A549 (cell line): ENCODE data around the gene TCFL5. TPM values are rescaled to one million over a fixed set of nuclear protein-coding genes. Genes with fewer than 3 reads are reported as not detected.

Experiments
- ATAC-seq, 2 experiments: fragments of 200-7000 bp in 1 of 2; fragments of >200 bp in 1 of 2; cut with Nextera tagmentation in 1 of 2; cut with Tn5 transposase in 1 of 2; 3 replicates each; pipeline versions ENCODE4 v1.8.0 to v1.9.1; 2018 to 2020; ENCODE audit warnings: mild to moderate bottlenecking in 1 of 2, moderate library complexity in 1 of 2
- CTCF ChIA-PET: fragments of 300-600 bp; sonication (Branson Sonifier 250); formaldehyde crosslinking; extraction: SDS; loops from one replicate; lab custom pipeline; 2021; ENCODE audit warnings: antibody characterized with exemption, inconsistent platforms; lab: Yijun Ruan, JAX
- POLR2A ChIA-PET: fragments of 350-600 bp; formaldehyde crosslinking; extraction: SDS; loops from one replicate; lab custom pipeline; 2021; ENCODE audit warnings: antibody characterized with exemption, inconsistent platforms; lab: Yijun Ruan, JAX
- DNase-seq, 2 experiments: peaks; one replicate each; pipeline versions ENCODE4 v3.0.0 to v3.0.0-alpha.2; 2011 to 2016; ENCODE audit warnings: low read depth in 1 of 2, low spot score in 1 of 2
- FAIRE-seq: peaks from 2 replicates; lab custom pipeline; 2011; peaks lifted over from hg19 to GRCh38; lab: Jason Lieb, UNC
- H3K27ac ChIP-seq, 2 experiments: fragments of >200 bp; sonication (Bioruptor Twin); formaldehyde crosslinking; 3 replicates each; pipeline ENCODE4 v1.5.1; 2016 to 2017
- H3K4me1 ChIP-seq: fragments of >200 bp; sonication (Bioruptor Twin); formaldehyde crosslinking; 3 replicates; pipeline ENCODE4 v1.6.1; 2016
- H3K4me2 ChIP-seq: fragments of >200 bp; sonication (Bioruptor Twin); formaldehyde crosslinking; 3 replicates; pipeline ENCODE4 v1.6.1; 2016
- H3K4me3 ChIP-seq: fragments of >200 bp; sonication (Bioruptor Twin); formaldehyde crosslinking; 3 replicates; pipeline ENCODE4 v1.5.1; 2016
- H3K9me3 ChIP-seq: fragments of >200 bp; sonication (Bioruptor Twin); formaldehyde crosslinking; 3 replicates; pipeline ENCODE4 v1.6.1; 2016
- CEBPB ChIP-seq, 2 experiments: fragments of >200 bp in 1 of 2; sonication (Bioruptor Twin) in 1 of 2; formaldehyde crosslinking in 1 of 2; IDR thresholded peaks; 2 replicates each; pipeline ENCODE4 v1.6.1; 2012 to 2016
- CHD4 ChIP-seq: fragments of 200-600 bp; sonication (generic); IDR thresholded peaks from 2 replicates; pipeline ENCODE4 v1.6.1; 2016; ENCODE audit warnings: antibody characterized with exemption, mild to moderate bottlenecking, borderline replicate concordance
- EP300 ChIP-seq, 2 experiments: fragments of >200 bp; sonication (Bioruptor Twin); formaldehyde crosslinking; IDR thresholded peaks; 2 replicates in 1 of 2; 3 replicates in 1 of 2; pipeline ENCODE4 v1.6.1; 2016 to 2017
- FOSL2 ChIP-seq, 2 experiments: fragments of 450-650 bp in 1 of 2; fragments of >200 bp in 1 of 2; sonication (Bioruptor Twin) in 1 of 2; formaldehyde crosslinking; IDR thresholded peaks; 2 replicates each; pipeline versions ENCODE4 v1.5.0 to v1.6.1; 2016 to 2020; ENCODE audit warnings: mild to moderate bottlenecking in 1 of 2, moderate library complexity in 1 of 2
- FOXS1 ChIP-seq: fragments of 250-450 bp; sonication (Bioruptor Pico); IDR thresholded peaks from 2 replicates; pipeline ENCODE4 v1.5.0; 2020; ENCODE audit warnings: mild to moderate bottlenecking, moderate library complexity
- HEYL ChIP-seq: fragments of 250-450 bp; sonication (Bioruptor Pico); IDR thresholded peaks from 2 replicates; pipeline ENCODE4 v1.8.0; 2021; ENCODE audit warnings: mild to moderate bottlenecking, moderate library complexity
- JUN ChIP-seq, 2 experiments: fragments of >200 bp; sonication (Bioruptor Twin); formaldehyde crosslinking; IDR thresholded peaks; 2 replicates in 1 of 2; 3 replicates in 1 of 2; pipeline ENCODE4 v1.6.1; 2016 to 2017
- KDM1A ChIP-seq: fragments of 200-600 bp; sonication (generic); IDR thresholded peaks from 2 replicates; pipeline ENCODE4 v1.6.1; 2016; ENCODE audit warnings: low read depth, mild to moderate bottlenecking
- MAFK ChIP-seq: fragments of 450-650 bp; IDR thresholded peaks from 2 replicates; pipeline ENCODE4 v1.6.1; 2014; ENCODE audit not compliant: partially characterized antibody
- NFE2L2 ChIP-seq: fragments of 150-350 bp; conservative IDR thresholded peaks from 2 replicates; pipeline ENCODE4 v1.6.1; 2014; ENCODE audit warnings: low read length
- NPAS2 ChIP-seq: fragments of 250-450 bp; sonication (Bioruptor Pico); IDR thresholded peaks from 2 replicates; pipeline ENCODE4 v1.8.0; 2022; ENCODE audit warnings: mild to moderate bottlenecking, moderate library complexity, borderline replicate concordance
- NR3C1 ChIP-seq: fragments of >200 bp; sonication (Bioruptor Twin); formaldehyde crosslinking; IDR thresholded peaks from 3 replicates; pipeline ENCODE4 v1.6.1; 2017
- POLR2AphosphoS2 ChIP-seq: conservative IDR thresholded peaks from 2 replicates; pipeline ENCODE4 v1.6.1; 2012; ENCODE audit warnings: low read length, improper control_type of control experiment, inconsistent platforms
- RAD21 ChIP-seq, 2 experiments: fragments of >200 bp in 1 of 2; sonication (Bioruptor Twin) in 1 of 2; formaldehyde crosslinking in 1 of 2; IDR thresholded peaks in 1 of 2; conservative IDR thresholded peaks in 1 of 2; 2 replicates in 1 of 2; 3 replicates in 1 of 2; pipeline ENCODE4 v1.6.1; 2012 to 2018; ENCODE audit warnings: inconsistent platforms in 1 of 2
- RARB ChIP-seq: fragments of 250-450 bp; sonication (Bioruptor Pico); IDR thresholded peaks from 2 replicates; pipeline ENCODE4 v1.8.0; 2021; ENCODE audit warnings: mild to moderate bottlenecking, moderate library complexity
- RCOR1 ChIP-seq: fragments of 150-350 bp; IDR thresholded peaks from 2 replicates; pipeline ENCODE4 v1.6.1; 2014; ENCODE audit warnings: antibody characterized with exemption, low read length, low read depth
- SREBF2 ChIP-seq: fragments of 450-650 bp; IDR thresholded peaks from 2 replicates; pipeline ENCODE4 v1.6.1; 2014; ENCODE audit warnings: mild to moderate bottlenecking, moderate library complexity
- TFCP2L1 ChIP-seq: fragments of 250-450 bp; sonication (Bioruptor Pico); IDR thresholded peaks from 2 replicates; pipeline ENCODE4 v1.5.0; 2021; ENCODE audit warnings: mild to moderate bottlenecking
- ZC3H11A ChIP-seq: fragments of 450-650 bp; IDR thresholded peaks from 2 replicates; pipeline ENCODE4 v1.6.1; 2014; ENCODE audit warnings: antibody characterized with exemption, mild to moderate bottlenecking
- ZFP36 ChIP-seq: fragments of 450-650 bp; IDR thresholded peaks from 2 replicates; pipeline ENCODE4 v1.6.1; 2014; ENCODE audit warnings: borderline replicate concordance; ENCODE audit not compliant: partially characterized antibody
- WGBS: methylation state at CpG from one replicate; pipeline ENCODE4 v1.1.6; 2017; ENCODE audit errors: missing lambda C conversion rate; 5-methylcytosine and 5-hydroxymethylcytosine counted together
- polyA plus RNA-seq, 4 experiments: library from polyadenylated mRNA; depleted of rRNA in 3 of 4; stranded (reverse); fragments of >200 nt; fragmentation: RNase III in 1 of 4; extraction: RNeasy Plus Mini Kit Qiagen cat#74134 plus additional on column Dnase treatment in 1 of 4; gene quantifications; 2 replicates in 3 of 4; 3 replicates in 1 of 4; pipeline ENCODE4 v1.2.3, GENCODE V29; 2011 to 2017
- TF ChIP-seq, protein P1 (sequence below): fragments of >200 bp; sonication (Bioruptor Twin); formaldehyde crosslinking; IDR thresholded peaks from 2 replicates; pipeline ENCODE4 v1.6.1; 2016
- TF ChIP-seq, protein P2 (sequence below): fragments of 250-450 bp; sonication (Bioruptor Pico); IDR thresholded peaks from 2 replicates; pipeline ENCODE4 v1.5.0; 2020; ENCODE audit warnings: low read depth, mild to moderate bottlenecking, moderate library complexity

The TCFL5 gene
- polyA plus RNA-seq, 2 of the 4 experiments (the other 2 are of a cell fraction), result 5.6 to 7.1 TPM

DNA sequence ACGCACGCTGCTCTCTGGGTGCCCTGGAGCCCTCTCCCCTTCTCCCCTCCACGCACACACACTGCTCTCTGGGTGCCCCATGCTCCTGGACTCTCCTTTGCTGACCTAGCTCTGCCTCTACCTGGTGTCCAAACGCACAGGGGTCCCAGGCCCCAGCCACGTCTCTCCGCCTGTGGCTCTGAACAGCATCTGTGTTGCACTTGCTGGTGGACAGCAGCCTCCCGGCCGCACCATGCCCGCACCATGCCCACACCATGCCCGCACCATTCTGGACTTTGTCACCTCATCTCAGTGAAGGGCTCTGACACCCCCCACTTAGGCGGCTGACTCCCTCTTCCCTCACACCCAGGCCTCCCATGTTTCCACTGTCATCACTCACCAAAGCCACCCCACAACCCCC lies 21.8 kb downstream of the TCFL5 start (continued):
- TF ChIP-seq FOXS1 (CRISPR knock-in tag) (no peak), EP300 (IDR thresholded peaks at IDR 0.05) (no peak), POLR2AphosphoS2 (no peak), FOSL2 (IDR thresholded peaks at IDR 0.05) (no peak), FOSL2 (CRISPR knock-in tag; IDR thresholded peaks at IDR 0.05) (no peak), KDM1A (no peak), CEBPB (IDR thresholded peaks at IDR 0.05) (no peak), MAFK (no peak), NR3C1 (no peak), JUN (IDR thresholded peaks at IDR 0.05) (no peak), NPAS2 (CRISPR knock-in tag) (no peak)
- TF ChIP-seq, protein P1, sequence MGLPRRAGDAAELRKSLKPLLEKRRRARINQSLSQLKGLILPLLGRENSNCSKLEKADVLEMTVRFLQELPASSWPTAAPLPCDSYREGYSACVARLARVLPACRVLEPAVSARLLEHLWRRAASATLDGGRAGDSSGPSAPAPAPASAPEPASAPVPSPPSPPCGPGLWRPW, result no peak
- TF ChIP-seq, all 56 proteins: peak for 0

- no peak overlapping the region for H3K4me3 ChIP-seq
- H3K27ac ChIP-seq, result no peak overlapping the region
- no peak overlapping the region for H3K4me2 ChIP-seq
- no peak for DNase-seq
- no peaks in the 10 kb centered on the region for H3K9me3 ChIP-seq
- no peak for FAIRE-seq
- ChIA-PET POLR2A (no interaction called here), CTCF (interaction anchor here (1.2 kb wide), 1 partner anchor 8 kb away, joined by 7 read pairs; no protein-coding TSS in a partner anchor)
- TF ChIP-seq RAD21 (conservative IDR thresholded peaks at IDR 0.05 in 1 of 2, IDR thresholded peaks at IDR 0.05 in 1 of 2) (no peak), SREBF2 (no peak), NR3C1 (no peak), TFCP2L1 (CRISPR knock-in tag) (no peak), JUN (IDR thresholded peaks at IDR 0.05) (no peak), RARB (CRISPR knock-in tag) (no peak), RCOR1 (no peak), EP300 (IDR thresholded peaks at IDR 0.05) (no peak), NFE2L2 (no peak), ZC3H11A (no peak), ZFP36 (no peak), FOXS1 (CRISPR knock-in tag) (no peak), CHD4 (no peak), NPAS2 (CRISPR knock-in tag) (no peak), HEYL (CRISPR knock-in tag) (no peak)
- TF ChIP-seq, protein P2, sequence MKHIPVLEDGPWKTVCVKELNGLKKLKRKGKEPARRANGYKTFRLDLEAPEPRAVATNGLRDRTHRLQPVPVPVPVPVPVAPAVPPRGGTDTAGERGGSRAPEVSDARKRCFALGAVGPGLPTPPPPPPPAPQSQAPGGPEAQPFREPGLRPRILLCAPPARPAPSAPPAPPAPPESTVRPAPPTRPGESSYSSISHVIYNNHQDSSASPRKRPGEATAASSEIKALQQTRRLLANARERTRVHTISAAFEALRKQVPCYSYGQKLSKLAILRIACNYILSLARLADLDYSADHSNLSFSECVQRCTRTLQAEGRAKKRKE (CRISPR knock-in tag), result no peak
- peak in 1 of 2 experiments; percentile 16; a peak in 1 of 6 replicates for ATAC-seq
- H3K4me1 ChIP-seq, result peaks cover 7% of the 10 kb centered on the region; the same call in 2 of the 3 replicates
- 84% methylated on average over 8 of the region's 8 CpGs for WGBS
These were observed 22.4 kb downstream of the TCFL5 start for GRCh38 chr20:62839261-62839660.

GRCh38 chr20:62838128-62838891 lies 23.3 kb downstream of the TCFL5 start:
- POLR2A ChIA-PET, result no interaction called here
- no peak for FAIRE-seq
- H3K27ac ChIP-seq, result no peak overlapping the region

More at GRCh38 chr20:62838128-62838891, 23.3 kb downstream of the TCFL5 start:
- H3K4me2 ChIP-seq, result no peak overlapping the region
- 78% methylated on average over 27 of the region's 27 CpGs for WGBS
- DNase-seq (no peak), ATAC-seq (no peak)
- H3K4me1 ChIP-seq, result peaks cover 7% of the 10 kb centered on the region; the same call in 2 of the 3 replicates
- TF ChIP-seq ZC3H11A (no peak), SREBF2 (no peak)
- H3K4me3 ChIP-seq, result no peak overlapping the region
- CTCF ChIA-PET, result interaction anchor here (0.6 to 1.2 kb wide), 2 partner anchors 9 to 11 kb away, joined by 3 to 7 read pairs; no protein-coding TSS in a partner anchor
- H3K9me3 ChIP-seq, result no peaks in the 10 kb centered on the region
